K562 (cell line): ENCODE results near the gene PGRMC2. TPM values are rescaled to one million over a fixed set of nuclear protein-coding genes. Genes with fewer than 3 reads are reported as not detected.

Source experiments
- ATAC-seq: fragments of 200-7000 bp; cut with Tn5 transposase; 3 replicates; pipeline ENCODE4 v1.9.1; 2020; ENCODE audit warnings: moderate library complexity
- BruUV-seq: library from RNA; stranded (reverse); fragments of 400-500 nt; replicated peaks from 2 replicates; lab custom pipeline; 2021; lab: Mats Ljungman, UMichigan
- CTCF ChIA-PET: fragments of 300-600 bp; formaldehyde crosslinking; extraction: SDS; loops from one replicate; lab custom pipeline; 2021; ENCODE audit warnings: low intra/inter-chr PET ratio; lab: Yijun Ruan, JAX
- POLR2A ChIA-PET: fragments of 300-600, 350-650 bp; sonication (Branson Sonifier 250); formaldehyde crosslinking; extraction: SDS; loops from one replicate; lab custom pipeline; 2021; ENCODE audit warnings: antibody characterized with exemption, inconsistent platforms; lab: Yijun Ruan, JAX
- DNase-seq, 4 experiments: peaks; one replicate each; pipeline versions ENCODE4 v3.0.0 to v3.0.0-alpha.2; 2011 to 2018; ENCODE audit warnings: low spot score in 3 of 4, mixed read lengths in 3 of 4; ENCODE audit errors: extremely low read depth in 1 of 4
- FAIRE-seq: peaks from 2 replicates; lab custom pipeline; 2011; peaks lifted over from hg19 to GRCh38; lab: Jason Lieb, UNC
- H2AFZ ChIP-seq: 2 replicates; pipeline ENCODE4 v1.6.0; 2011; ENCODE audit warnings: low read depth, low read length, control low read depth, inconsistent platforms
- H3K27ac ChIP-seq: fragments of 200-600 bp; 3 replicates; pipeline ENCODE4 v1.8.0; 2011; ENCODE audit warnings: low read depth, mild to moderate bottlenecking, control low read depth, inconsistent platforms, low read length, moderate library complexity, mixed read lengths; ENCODE audit errors: extremely low read depth
- H3K27me3 ChIP-seq, 2 experiments: fragments of 300-600 bp in 1 of 2; 2 replicates in 1 of 2; 3 replicates in 1 of 2; pipeline versions ENCODE4 v1.6.0 to v1.8.0; 2011; ENCODE audit warnings: inconsistent platforms in 2 of 2, low read length in 2 of 2, mild to moderate bottlenecking in 1 of 2, mixed read lengths in 1 of 2, moderate library complexity in 1 of 2; ENCODE audit not compliant: control insufficient read depth in 2 of 2, insufficient read depth in 2 of 2
- H3K36me3 ChIP-seq: fragments of 300-600 bp; 3 replicates; pipeline ENCODE4 v1.8.0; 2011; ENCODE audit warnings: mild to moderate bottlenecking, low read length, inconsistent platforms; ENCODE audit not compliant: control insufficient read depth, insufficient read depth
- H3K4me1 ChIP-seq, 2 experiments: fragments of 200-600 bp in 1 of 2; replicated peaks in 1 of 2; 2 replicates in 1 of 2; 3 replicates in 1 of 2; pipeline versions ENCODE4 v1.5.1 to v1.8.0; 2011; ENCODE audit warnings: inconsistent platforms in 2 of 2, low read length in 2 of 2, mild to moderate bottlenecking in 1 of 2, mixed read lengths in 1 of 2, moderate library complexity in 1 of 2; ENCODE audit not compliant: control insufficient read depth in 2 of 2, insufficient read depth in 2 of 2
- H3K4me2 ChIP-seq: 2 replicates; pipeline ENCODE4 v1.6.1; 2011; ENCODE audit warnings: low read length, control low read depth, inconsistent platforms, mixed read lengths; ENCODE audit not compliant: insufficient read depth
- H3K4me3 ChIP-seq: fragments of 200-600 bp; sonication (generic), shearing (Covaris generic); 2 replicates; pipeline ENCODE4 v1.5.1; 2016; ENCODE audit warnings: control low read depth, inconsistent platforms
- H3K79me2 ChIP-seq: fragments of 200-600 bp; 3 replicates; pipeline ENCODE4 v1.8.0; 2011; ENCODE audit warnings: low read length, inconsistent platforms; ENCODE audit not compliant: control insufficient read depth, insufficient read depth
- H3K9ac ChIP-seq, 2 experiments: 2 replicates each; pipeline versions ENCODE4 v1.6.0 to v1.6.1; 2011; ENCODE audit warnings: low read depth in 2 of 2, low read length in 2 of 2, control low read depth in 1 of 2, inconsistent platforms in 1 of 2, mild to moderate bottlenecking in 1 of 2, mixed read lengths in 1 of 2; ENCODE audit not compliant: insufficient read depth in 1 of 2
- H3K9me1 ChIP-seq: one replicate; pipeline ENCODE4 v1.6.0; 2011; ENCODE audit warnings: inconsistent platforms, mild to moderate bottlenecking, low read length, moderate library complexity; ENCODE audit not compliant: control insufficient read depth, insufficient read depth
- H3K9me3 ChIP-seq: replicated peaks from 2 replicates; pipeline ENCODE4 v1.5.1; 2011; ENCODE audit warnings: low read depth, low read length, inconsistent platforms; ENCODE audit not compliant: control insufficient read depth, insufficient read depth
- H4K20me1 ChIP-seq: replicated peaks from 2 replicates; pipeline ENCODE4 v1.6.1; 2011; ENCODE audit warnings: low read length, inconsistent platforms, mixed read lengths; ENCODE audit not compliant: control insufficient read depth, insufficient read depth
- CBX5 ChIP-seq: IDR thresholded peaks from 2 replicates; pipeline ENCODE4 v1.6.1; 2014; ENCODE audit warnings: low read depth, borderline replicate concordance
- DDX20 ChIP-seq: fragments of 450-650 bp; IDR thresholded peaks from 2 replicates; pipeline ENCODE4 v1.6.1; 2016; ENCODE audit warnings: missing genetic modification characterization, low read depth, mild to moderate bottlenecking, missing compliant biosample characterization, moderate library complexity
- ERF ChIP-seq: fragments of 450-650 bp; formaldehyde crosslinking; IDR thresholded peaks from 2 replicates; pipeline ENCODE4 v1.4.0; 2020; ENCODE audit warnings: mild to moderate bottlenecking, mixed read lengths
- GTF2A2 ChIP-seq: IDR thresholded peaks from 2 replicates; pipeline ENCODE4 v1.6.1; 2016; ENCODE audit warnings: mild to moderate bottlenecking, missing genetic modification characterization, missing compliant biosample characterization
- HMGN3 ChIP-seq: IDR thresholded peaks from 2 replicates; pipeline ENCODE4 v1.6.1; 2011; ENCODE audit warnings: borderline replicate concordance, low read depth, mild to moderate bottlenecking, mixed read lengths, low read length; ENCODE audit not compliant: insufficient read length; ENCODE audit errors: extremely low read depth
- KLF10 ChIP-seq: fragments of 250-450 bp; sonication (Bioruptor Pico); IDR thresholded peaks from 2 replicates; pipeline ENCODE4 v1.6.1; 2021; ENCODE audit warnings: matching md5 sums
- MTA1 ChIP-seq: fragments of 450-650 bp; IDR thresholded peaks from 2 replicates; pipeline ENCODE4 v1.6.1; 2017; ENCODE audit warnings: borderline replicate concordance
- POLR2B ChIP-seq: fragments of 450-650 bp; IDR thresholded peaks from 2 replicates; pipeline ENCODE4 v1.6.1; 2018; ENCODE audit warnings: low read depth; ENCODE audit not compliant: partially characterized antibody
- POU5F1 ChIP-seq: fragments of 150-350 bp; IDR thresholded peaks from 2 replicates; pipeline ENCODE4 v1.6.1; 2014; ENCODE audit warnings: borderline replicate concordance, low read length, low read depth, mild to moderate bottlenecking; ENCODE audit not compliant: partially characterized antibody
- SP1 ChIP-seq: sonication (generic); formaldehyde crosslinking; IDR thresholded peaks from 2 replicates; pipeline ENCODE4 v1.8.1; 2022; ENCODE audit warnings: mild to moderate bottlenecking, missing genetic modification reagents
- STAT6 ChIP-seq: sonication (generic); formaldehyde crosslinking; IDR thresholded peaks from 2 replicates; pipeline ENCODE4 v1.8.1; 2023; ENCODE audit warnings: mild to moderate bottlenecking, missing genetic modification reagents
- ZBTB34 ChIP-seq: fragments of 250-450 bp; sonication (Bioruptor Pico); IDR thresholded peaks from 2 replicates; pipeline ENCODE4 v1.8.0; 2021; ENCODE audit warnings: mild to moderate bottlenecking, moderate library complexity
- ZHX1 ChIP-seq: fragments of 150-350 bp; conservative IDR thresholded peaks from 2 replicates; pipeline ENCODE4 v1.6.1; 2014; ENCODE audit warnings: low read length
- ZNF124 ChIP-seq: sonication (generic); formaldehyde crosslinking; IDR thresholded peaks from 2 replicates; pipeline ENCODE4 v1.8.1; 2022; ENCODE audit warnings: missing genetic modification reagents
- ZNF436 ChIP-seq: fragments of 250-450, 450-650 bp; sonication (Bioruptor Pico); formaldehyde crosslinking; IDR thresholded peaks from 2 replicates; pipeline ENCODE4 v1.7.0; 2020; ENCODE audit warnings: mild to moderate bottlenecking
- ZSCAN29 ChIP-seq: fragments of 450-650 bp; IDR thresholded peaks from 2 replicates; pipeline ENCODE4 v1.6.1; 2017
- WGBS: fragments of 100-300 bp; shearing (Covaris generic); methylation state at CpG from one replicate; pipeline ENCODE4 v1.1.6; 2016; ENCODE audit warnings: low coverage, mixed read lengths; ENCODE audit not compliant: insufficient coverage; ENCODE audit errors: missing lambda C conversion rate; 5-methylcytosine and 5-hydroxymethylcytosine counted together
- in situ Hi-C: fragments of 300-500 bp; cut with MboI; formaldehyde crosslinking; loops from 4 replicates; pipeline ENCODE4 v1.15.0; 2018; ENCODE audit warnings: inconsistent platforms, mixed read lengths
- intact Hi-C: fragments of 100-400 bp; cut with micrococcal nuclease; formaldehyde crosslinking; loops from 2 replicates; pipeline ENCODE4 v1.14.2; 2022
- polyA plus RNA-seq, 8 experiments: library from polyadenylated mRNA; depleted of rRNA in 4 of 8; stranded (reverse) in 5 of 8; unstranded in 3 of 8; fragments of >200 nt; fragmentation: Nextera tagmentation in 2 of 8; fragmentation: Illumina TruSeq in 1 of 8; extraction: Ambion mirVana in 2 of 8; extraction: Trizol in 1 of 8; gene quantifications; 2 replicates each; pipeline versions ENCODE4 v1.2.1 to v1.2.3, GENCODE V29; 2011 to 2014; ENCODE audit warnings: inconsistent platforms in 1 of 8, missing spikeins in 1 of 8
- total RNA-seq, 7 experiments: library from RNA; depleted of rRNA in 6 of 7; stranded (reverse); fragments of >200 nt in 6 of 7; fragmentation: Illumina TruSeq in 2 of 7; extraction: Trizol in 2 of 7; gene quantifications; 2 replicates each; pipeline versions ENCODE4 v1.2.1 to v1.2.3, GENCODE V29; 2011 to 2021; ENCODE audit warnings: low replicate concordance in 1 of 7

Gene PGRMC2
- total and polyA plus RNA-seq, 9 of the 15 experiments (the other 6 are each of a cell fraction or from before 2014, with no cell fraction given) = 12.4 to 81.3 (median 22.7) TPM

DNA sequence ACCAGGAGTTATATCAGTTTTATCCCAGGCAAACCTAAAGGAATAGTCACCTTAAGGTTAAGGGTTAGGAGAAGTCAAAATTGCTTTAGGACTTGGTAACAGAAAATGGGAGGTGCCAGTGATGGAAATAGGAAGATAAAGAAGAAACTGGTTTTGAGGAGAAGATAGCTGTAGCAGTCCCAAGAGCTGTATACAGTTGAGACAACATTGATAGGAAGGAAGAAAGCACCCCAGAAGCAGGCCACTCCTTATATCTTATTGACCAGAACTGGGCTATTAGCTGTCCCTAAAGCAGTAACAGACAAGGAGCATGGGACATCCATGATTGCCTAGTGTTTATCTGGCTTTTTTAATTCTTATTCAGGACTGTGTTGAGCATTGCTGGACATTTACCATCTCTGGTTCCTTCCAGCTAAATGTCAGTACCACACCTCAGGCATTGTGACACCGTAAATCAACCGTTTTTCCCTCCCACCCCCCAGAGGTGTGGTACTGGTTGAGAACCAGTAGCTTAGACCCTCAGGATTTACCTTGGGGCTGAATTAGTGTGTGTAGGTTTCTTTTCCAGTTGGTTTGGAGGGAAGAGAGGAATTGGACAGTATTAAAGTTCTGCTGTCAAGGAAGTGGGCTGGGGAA, 2.0 kb upstream of the PGRMC2 start:
- Histone ChIP-seq H3K4me1 (peaks cover 4 to 28% of the 10 kb centered on the region in 2 experiments), H3K4me3 (peak overlapping the region; percentile 59; the same call in 1 of the 2 replicates), H3K36me3 (peaks cover 4% of the 10 kb centered on the region; the same call in 1 of the 3 replicates), H3K79me2 (peaks cover 55% of the 10 kb centered on the region), H2AFZ (peak overlapping the region; percentile 70), H3K9ac (peak overlapping the region; percentile 40 to 91; a peak in 3 of 4 replicates), H3K9me1 (no peaks in the 10 kb centered on the region), H3K27ac (peak overlapping the region; percentile 89), H3K9me3 (no peaks in the 10 kb centered on the region), H3K27me3 (no peaks in the 10 kb centered on the region), H4K20me1 (0 out of 2 replicates have a peak, but pooled peaks cover 5% of the 10 kb centered on the region), H3K4me2 (peak overlapping the region; percentile 96)
- BruUV-seq = no TSS peak
- DNase-seq (peak in 2 of 4 experiments; percentile 47 to 78), ATAC-seq (peak; percentile 4), FAIRE-seq (peak; percentile 78)
- POLR2A ChIA-PET = interaction anchor here (0.8 to 1.5 kb wide), 4 partner anchors 15 to 523 kb away, joined by 3 to 6 read pairs (median 4); no protein-coding TSS in a partner anchor
- intact Hi-C loops (loop anchor here (2.0 to 10.0 kb wide), 7 partner anchors 17 to 808 kb away; partner anchors contain the start of genes C4orf33 and LARP1B), in situ Hi-C loops (no loop called here)
- WGBS = 0% methylated on average over 2 of the region's 2 CpGs
- CTCF ChIA-PET = no interaction called here
- TF ChIP-seq CBX5 (no peak), ZHX1 (no peak), ZBTB34 (no peak), POLR2B (no peak), MTA1 (no peak), POU5F1 (no peak), DDX20 (tag) (no peak), STAT6 (no peak), GTF2A2 (tag) (0 out of 2 replicates have a peak, but pooled peaks have one; percentile 46), SP1 (CRISPR knock-in tag) (no peak), ZNF436 (CRISPR knock-in tag) (no peak), ZNF124 (CRISPR knock-in tag) (no peak), HMGN3 (no peak), KLF10 (CRISPR knock-in tag) (no peak), ERF (CRISPR knock-in tag) (no peak), ZSCAN29 (no peak)
